ENCODE results near the gene SHANK1.

The SHANK1 gene

DNA sequence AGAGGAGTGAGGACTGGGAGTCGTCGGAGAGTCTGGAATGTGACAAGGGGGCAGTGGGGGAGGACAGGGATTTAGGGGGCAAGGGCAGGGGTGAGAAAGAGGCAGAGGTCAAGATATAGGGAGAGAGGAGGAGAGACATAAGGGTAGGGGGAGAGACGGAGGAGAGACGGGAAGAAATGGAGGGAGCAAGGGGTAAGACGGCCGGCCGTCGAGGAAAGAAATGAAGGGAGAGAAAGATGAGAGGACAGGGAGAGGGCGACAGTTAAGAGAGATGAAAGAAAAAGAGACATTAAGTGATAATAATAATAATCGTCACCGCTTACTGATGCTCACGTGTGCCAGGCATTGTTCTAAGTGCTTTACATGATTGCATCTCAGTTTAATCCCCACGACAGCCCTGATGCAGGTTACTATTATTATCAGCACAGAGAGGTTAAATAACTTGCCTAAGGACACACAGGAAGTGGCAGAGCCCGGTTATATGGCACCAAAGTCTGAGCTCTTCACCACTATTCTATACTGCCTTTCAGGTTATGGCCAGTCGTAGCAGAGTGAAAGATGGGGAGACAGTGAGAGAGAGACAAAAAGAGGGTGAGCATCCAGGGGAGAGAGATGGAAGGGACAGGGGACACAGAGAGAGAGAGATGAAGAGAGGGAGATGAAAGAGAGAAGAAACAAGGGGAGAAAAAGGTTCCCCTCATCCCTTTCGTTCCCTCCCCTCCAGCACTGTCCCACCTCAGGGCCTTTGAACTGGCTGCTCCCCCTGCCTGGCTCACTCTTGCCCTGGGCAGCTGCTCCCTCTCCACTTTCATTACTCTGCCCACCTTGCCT lies 56.7 kb downstream of the SHANK1 start:
- no peak overlapping the region for H3K4me3 ChIP-seq (ENCODE audit: low read length)
- TF ChIP-seq, protein P1, sequence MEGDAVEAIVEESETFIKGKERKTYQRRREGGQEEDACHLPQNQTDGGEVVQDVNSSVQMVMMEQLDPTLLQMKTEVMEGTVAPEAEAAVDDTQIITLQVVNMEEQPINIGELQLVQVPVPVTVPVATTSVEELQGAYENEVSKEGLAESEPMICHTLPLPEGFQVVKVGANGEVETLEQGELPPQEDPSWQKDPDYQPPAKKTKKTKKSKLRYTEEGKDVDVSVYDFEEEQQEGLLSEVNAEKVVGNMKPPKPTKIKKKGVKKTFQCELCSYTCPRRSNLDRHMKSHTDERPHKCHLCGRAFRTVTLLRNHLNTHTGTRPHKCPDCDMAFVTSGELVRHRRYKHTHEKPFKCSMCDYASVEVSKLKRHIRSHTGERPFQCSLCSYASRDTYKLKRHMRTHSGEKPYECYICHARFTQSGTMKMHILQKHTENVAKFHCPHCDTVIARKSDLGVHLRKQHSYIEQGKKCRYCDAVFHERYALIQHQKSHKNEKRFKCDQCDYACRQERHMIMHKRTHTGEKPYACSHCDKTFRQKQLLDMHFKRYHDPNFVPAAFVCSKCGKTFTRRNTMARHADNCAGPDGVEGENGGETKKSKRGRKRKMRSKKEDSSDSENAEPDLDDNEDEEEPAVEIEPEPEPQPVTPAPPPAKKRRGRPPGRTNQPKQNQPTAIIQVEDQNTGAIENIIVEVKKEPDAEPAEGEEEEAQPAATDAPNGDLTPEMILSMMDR (conservative IDR thresholded peaks at IDR 0.05; ENCODE audit: low read depth, low read length) = no peak
- no peak for DNase-seq (ENCODE audit: low read depth)

DNA sequence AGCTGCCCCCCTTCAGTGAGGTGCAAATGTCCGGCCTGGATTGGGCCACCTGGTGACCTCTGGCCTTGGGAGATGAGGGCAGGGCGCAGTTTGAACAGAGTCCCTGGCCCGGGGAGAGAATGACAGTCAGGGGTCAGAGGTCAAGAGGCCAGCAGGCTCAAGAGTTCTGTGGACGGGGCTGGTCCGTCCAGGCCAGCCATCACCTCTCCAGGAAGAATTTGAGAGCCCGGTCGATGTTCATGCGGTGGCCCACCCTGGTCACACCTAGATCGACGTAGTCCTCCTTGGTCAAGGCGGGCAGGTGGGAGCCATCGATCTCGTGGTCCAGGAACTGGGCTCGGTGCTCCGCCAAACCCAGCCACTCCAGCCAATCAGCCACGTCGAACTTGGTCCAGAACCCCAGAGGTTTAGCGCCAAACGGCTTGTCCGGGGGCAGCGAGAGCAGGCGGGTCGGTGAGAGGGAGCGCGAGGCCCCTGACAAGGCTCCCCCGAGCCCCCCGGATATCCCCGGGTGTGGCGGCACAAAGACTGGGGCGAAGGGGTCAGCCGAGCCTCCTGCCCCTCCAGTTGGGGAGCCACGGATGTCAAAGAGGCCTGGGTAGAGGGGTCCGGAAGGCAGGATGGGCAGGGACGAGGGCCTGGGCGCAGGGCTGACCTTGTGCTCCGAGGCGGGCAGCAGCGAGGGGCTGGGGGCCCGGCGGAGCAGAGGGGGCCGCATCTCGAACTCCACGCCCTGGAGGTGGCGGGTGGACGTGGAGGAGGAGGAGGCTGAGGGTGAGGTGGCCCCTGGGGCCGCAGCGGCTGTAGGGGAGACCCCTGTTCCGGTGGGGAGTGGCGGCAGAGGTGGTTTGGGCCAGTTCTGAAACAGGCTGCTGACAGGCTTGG lies 57.6 kb downstream of the SHANK1 start:
- TF ChIP-seq, protein P1 (conservative IDR thresholded peaks at IDR 0.05; ENCODE audit: low read depth, low read length) = no peak
- DNase-seq (ENCODE audit: low read depth) = no peak
- H3K4me3 ChIP-seq (ENCODE audit: low read length) = no peak overlapping the region

DNA sequence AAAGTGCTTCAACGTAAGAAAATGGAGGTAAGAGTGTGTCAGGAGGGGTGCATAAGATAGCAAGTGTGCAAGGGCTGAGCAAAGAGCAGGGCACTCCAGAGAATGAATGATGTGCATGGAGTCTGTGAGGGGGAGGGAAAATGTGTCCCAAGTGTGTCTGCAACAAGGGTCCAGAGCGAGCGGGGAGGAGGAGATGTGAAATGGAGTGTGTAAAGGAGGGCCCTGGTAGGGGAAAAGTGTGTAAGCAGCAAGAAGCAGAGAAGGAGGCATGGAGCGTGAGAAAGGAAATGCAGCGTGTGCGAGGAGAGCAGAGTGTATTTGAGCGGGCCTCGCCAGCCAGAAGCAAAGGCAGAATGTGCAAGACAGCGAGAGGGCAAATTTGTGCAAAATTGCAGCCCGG lies 58.6 kb downstream of the SHANK1 start:
- no peak overlapping the region for H3K4me3 ChIP-seq (ENCODE audit: low read length)
- TF ChIP-seq, protein P1 (conservative IDR thresholded peaks at IDR 0.05; ENCODE audit: low read depth, low read length) = no peak
- DNase-seq (ENCODE audit: low read depth) = no peak

DNA sequence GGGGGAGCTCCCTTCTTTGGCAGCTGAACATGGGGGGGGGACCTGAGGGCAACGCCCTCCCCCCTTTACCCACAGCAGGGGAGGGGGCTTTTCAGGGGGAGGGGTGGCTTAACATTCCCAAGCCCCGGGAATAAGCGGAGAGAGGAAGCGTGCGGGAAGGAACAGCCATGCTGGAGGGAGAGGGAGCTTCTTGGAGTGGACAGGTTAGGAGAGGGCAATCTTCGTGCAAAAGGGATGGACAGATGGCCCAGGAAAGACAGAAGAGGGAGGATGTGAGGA lies 59.6 kb downstream of the SHANK1 start:
- TF ChIP-seq, protein P1 (conservative IDR thresholded peaks at IDR 0.05; ENCODE audit: low read depth, low read length) = no peak
- DNase-seq (ENCODE audit: low read depth) = no peak
- no peak overlapping the region for H3K4me3 ChIP-seq (ENCODE audit: low read length)

DNA sequence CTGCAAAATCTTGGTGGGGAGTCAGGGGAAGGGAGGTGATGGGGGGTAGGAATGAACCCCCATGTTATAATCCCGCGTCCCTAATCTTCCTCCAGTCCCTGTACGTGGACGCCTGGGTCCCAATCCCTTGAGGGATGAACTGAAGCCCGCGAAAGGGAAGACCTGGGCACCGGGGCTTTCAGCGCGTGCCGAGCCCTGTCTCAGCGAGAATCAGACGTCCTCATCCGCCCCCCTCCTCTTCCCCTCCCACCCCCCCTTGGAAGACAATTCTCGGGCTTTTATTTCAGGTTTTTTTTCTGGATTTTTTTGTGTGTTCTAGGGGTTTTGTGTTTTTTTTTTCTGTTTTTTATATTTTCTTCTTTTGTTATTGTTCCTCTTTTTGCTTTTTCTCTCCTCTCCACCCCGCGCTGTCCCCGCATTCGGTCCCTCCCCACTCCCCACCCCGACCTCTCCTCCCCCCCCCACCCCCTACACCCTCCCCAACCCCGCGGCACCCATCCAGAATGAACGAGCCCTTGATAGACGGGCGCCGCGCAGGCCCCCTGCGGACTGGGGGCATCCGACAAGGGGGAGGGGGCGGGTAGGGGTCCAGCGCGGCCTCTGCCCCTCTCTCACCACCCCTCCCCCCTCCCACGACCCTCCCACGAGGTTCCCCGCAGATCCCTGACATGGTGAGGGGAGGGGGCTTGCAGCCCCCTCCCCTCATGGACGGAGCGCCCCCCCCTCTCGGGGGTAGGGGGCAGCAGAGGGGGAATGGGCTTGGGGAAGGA lies 60.1 kb downstream of the SHANK1 start:
- no peak for DNase-seq (ENCODE audit: low read depth)
- TF ChIP-seq, protein P1 (conservative IDR thresholded peaks at IDR 0.05; ENCODE audit: low read depth, low read length) = no peak
- no peak overlapping the region for H3K4me3 ChIP-seq (ENCODE audit: low read length)

DNA sequence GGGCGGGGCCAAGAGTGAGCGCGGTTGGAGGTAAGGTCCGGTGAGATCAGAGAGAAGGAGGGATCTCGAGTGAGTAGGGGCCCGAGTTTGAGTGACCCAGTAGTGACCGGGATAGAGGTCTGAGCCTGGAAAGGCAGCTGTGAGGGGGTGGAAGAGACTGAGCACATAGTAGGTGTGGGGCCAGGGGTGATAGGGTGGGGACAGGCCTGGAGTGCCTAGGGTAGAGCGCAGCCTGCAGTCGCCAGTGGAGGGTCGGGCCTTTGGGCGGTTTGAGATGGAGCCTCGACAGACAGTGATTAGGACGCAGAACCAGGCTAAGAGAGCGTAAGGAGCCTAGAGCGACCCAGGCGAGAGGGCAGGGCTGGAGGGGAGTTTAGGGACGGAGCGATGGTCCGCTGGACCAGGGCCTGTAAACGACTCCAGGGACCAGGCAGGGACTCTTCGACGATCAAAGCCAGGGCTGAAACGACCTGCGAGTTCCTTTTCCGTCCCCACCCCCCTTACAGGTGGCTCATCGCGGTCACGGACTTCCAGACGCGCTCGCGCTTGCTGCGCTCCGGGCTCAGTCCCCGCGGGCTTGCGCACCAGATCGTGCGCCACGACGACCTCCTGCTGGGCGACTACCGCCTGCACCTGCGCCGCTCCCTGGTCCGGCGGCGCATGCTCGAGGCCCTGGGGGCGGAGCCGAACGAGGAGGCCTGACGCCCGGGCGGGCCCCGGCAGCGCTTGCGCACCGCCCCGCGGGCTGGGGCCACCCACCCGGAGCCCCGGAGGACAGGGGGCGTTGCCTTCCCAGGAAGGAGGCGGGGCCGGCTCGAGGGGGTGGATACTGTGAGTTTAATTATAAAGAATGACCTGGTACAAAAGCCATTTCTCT lies 60.9 kb downstream of the SHANK1 start:
- TF ChIP-seq, protein P1 (conservative IDR thresholded peaks at IDR 0.05; ENCODE audit: low read depth, low read length) = no peak
- no peak overlapping the region for H3K4me3 ChIP-seq (ENCODE audit: low read length)
- DNase-seq (ENCODE audit: low read depth) = no peak

Measured in retinal pigment epithelial cell (primary cell).